Left kidney (tissue), 2 donors: ENCODE data around the gene ADARB2. TPM values are rescaled to one million over a fixed set of nuclear protein-coding genes. Genes with fewer than 3 reads are reported as not detected.

Source experiments
- DNase-seq: peaks from one replicate; pipeline ENCODE4 v3.0.0-alpha.2; 2013
- polyA plus RNA-seq: library from polyadenylated mRNA; unstranded; fragments of 120-200 nt; gene quantifications from one replicate; pipeline ENCODE4 v1.2.1, GENCODE V29; 2013; ENCODE audit not compliant: insufficient read length

Gene ADARB2
- polyA plus RNA-seq, 1 donor, result 0.88 TPM

- DNase-seq, result no peak
Measured at GRCh38 chr10:1188558-1189135, 548.7 kb downstream of the ADARB2 start.

- no peak for DNase-seq
Measured at GRCh38 chr10:1187855-1188557, 549.3 kb downstream of the ADARB2 start.

- no peak for DNase-seq
Measured at GRCh38 chr10:1187151-1187854, 550.0 kb downstream of the ADARB2 start.

- no peak for DNase-seq
Measured at GRCh38 chr10:1186683-1186990, 550.7 kb downstream of the ADARB2 start.

- DNase-seq, result no peak
Measured at GRCh38 chr10:1185911-1186682, 551.2 kb downstream of the ADARB2 start.

- DNase-seq, result no peak
Measured at GRCh38 chr10:1184541-1185430, 552.5 kb downstream of the ADARB2 start.

GRCh38 chr10:1183701-1184100 is 553.6 kb downstream of the ADARB2 start:
- DNase-seq, result no peak

- no peak for DNase-seq
Measured at GRCh38 chr10:1183033-1183396, 554.3 kb downstream of the ADARB2 start.

GRCh38 chr10:1182280-1183032 is 554.9 kb downstream of the ADARB2 start:
- no peak for DNase-seq

GRCh38 chr10:1180836-1181235 is 556.5 kb downstream of the ADARB2 start:
- DNase-seq, result no peak

GRCh38 chr10:1180071-1180730 is 557.1 kb downstream of the ADARB2 start:
- DNase-seq, result no peak

- DNase-seq, result no peak
Measured at GRCh38 chr10:1179346-1180070, 557.8 kb downstream of the ADARB2 start.

GRCh38 chr10:1178506-1178905 is 558.8 kb downstream of the ADARB2 start:
- DNase-seq, result no peak

GRCh38 chr10:1177936-1178335 is 559.4 kb downstream of the ADARB2 start:
- DNase-seq, result no peak

- no peak for DNase-seq
Measured at GRCh38 chr10:1175956-1176565, 561.3 kb downstream of the ADARB2 start.

- no peak for DNase-seq
Measured at GRCh38 chr10:1174022-1174421, 563.3 kb downstream of the ADARB2 start.

GRCh38 chr10:1173091-1173490 is 564.2 kb downstream of the ADARB2 start:
- no peak for DNase-seq

- DNase-seq, result no peak
Measured at GRCh38 chr10:1172256-1172984, 564.9 kb downstream of the ADARB2 start.

GRCh38 chr10:1171586-1171985 is 565.7 kb downstream of the ADARB2 start:
- DNase-seq, result no peak
